Lung (tissue), 12 donors: ENCODE measurements around the gene OR4K2. TPM values are rescaled to one million over a fixed set of nuclear protein-coding genes. Genes with fewer than 3 reads are reported as not detected.

Experiments used
- ATAC-seq: fragments of 200-7000 bp; cut with Tn5 transposase; one replicate; pipeline ENCODE4 v1.9.1; 2020; ENCODE audit warnings: moderate number of reproducible peaks; ENCODE audit not compliant: insufficient read depth, low FRiP score
- DNase-seq, 3 donors: peaks; one replicate each; pipeline ENCODE4 v3.0.0-alpha.2; 2013 to 2017
- H3K27ac ChIP-seq, 2 donors: one replicate each; pipeline ENCODE4 v1.5.1; 2013; ENCODE audit warnings: mild to moderate bottlenecking in 2 of 2, moderate library complexity in 2 of 2, control low read depth in 1 of 2, inconsistent platforms in 1 of 2, low read depth in 1 of 2, low read length in 1 of 2
- H3K27me3 ChIP-seq, 3 donors: one replicate each; pipeline ENCODE4 v1.5.1; 2013; ENCODE audit warnings: low read length in 2 of 3; ENCODE audit not compliant: control insufficient read depth in 3 of 3, insufficient read depth in 3 of 3
- H3K36me3 ChIP-seq, 4 donors: one replicate each; pipeline ENCODE4 v1.5.1; 2013; ENCODE audit warnings: low read length in 4 of 4, mild to moderate bottlenecking in 1 of 4, moderate library complexity in 1 of 4; ENCODE audit not compliant: control insufficient read depth in 4 of 4, insufficient read depth in 4 of 4
- H3K4me1 ChIP-seq, 5 donors: one replicate each; pipeline ENCODE4 v1.5.1; 2013; ENCODE audit warnings: low read length in 5 of 5, mild to moderate bottlenecking in 2 of 5, moderate library complexity in 1 of 5; ENCODE audit not compliant: control insufficient read depth in 5 of 5, insufficient read depth in 5 of 5
- H3K4me3 ChIP-seq: one replicate; pipeline ENCODE4 v1.5.1; 2013; ENCODE audit warnings: mild to moderate bottlenecking, control low read depth, moderate library complexity
- H3K9ac ChIP-seq, 2 donors: one replicate each; pipeline ENCODE4 v1.5.1; 2013; ENCODE audit warnings: low read length in 2 of 2, control low read depth in 1 of 2; ENCODE audit not compliant: insufficient read depth in 1 of 2
- H3K9me3 ChIP-seq, 4 donors: one replicate each; pipeline ENCODE4 v1.5.1; 2013; ENCODE audit warnings: low read length in 3 of 4, mild to moderate bottlenecking in 1 of 4, moderate library complexity in 1 of 4; ENCODE audit not compliant: control insufficient read depth in 4 of 4, insufficient read depth in 3 of 4
- CTCF ChIP-seq: IDR thresholded peaks from 2 replicates; pipeline ENCODE4 v1.5.1; 2012; ENCODE audit warnings: mild to moderate bottlenecking; ENCODE audit errors: control extremely low read depth, extremely low read depth
- WGBS, 2 donors: extraction: QIAGEN DNeasy Blood & Tissue Kit; methylation state at CpG; one replicate each; pipeline ENCODE4 v1.1.7; 2013; 5-methylcytosine and 5-hydroxymethylcytosine counted together
- polyA plus RNA-seq, 2 donors: library from polyadenylated mRNA; stranded (reverse); fragments of 200-250 nt; gene quantifications; one replicate each; pipeline ENCODE4 v1.2.1, GENCODE V29; 2013
- total RNA-seq, 2 donors: library from RNA; depleted of rRNA in 1 of 2; stranded (reverse); fragments of >200 nt in 1 of 2; gene quantifications; one replicate each; pipeline ENCODE4 v1.2.1, GENCODE V29; 2014 to 2021
- donor health status: control.
- donor health status: control.
- donor health status: Bipolar disorder and iron deficiency.
- donor health status: healthy.
- donor health status: DM: yes; HTN: yes; CAD: no.

The OR4K2 gene
- total and polyA plus RNA-seq, 4 donors: not detected

- H3K9ac ChIP-seq: no peak overlapping the region
- no peaks in the 10 kb centered on the region for H3K4me1 ChIP-seq
- no peak for TF ChIP-seq CTCF
- DNase-seq (no peak), ATAC-seq (no peak)
- H3K9me3 ChIP-seq: peaks cover 0 to 2% (median 0%) of the 10 kb centered on the region in 4 donors
- no peak overlapping the region for H3K27ac ChIP-seq
- no peak overlapping the region for H3K4me3 ChIP-seq
- no peaks in the 10 kb centered on the region for H3K36me3 ChIP-seq
- no peaks in the 10 kb centered on the region for H3K27me3 ChIP-seq
- WGBS, 2 donors: 49 to 55% methylated on average over 4 of the region's 4 CpGs
These were observed 43.8 kb downstream of the OR4K2 start for GRCh38 chr14:19918553-19919264.

- Histone ChIP-seq H3K36me3 (no peaks in the 10 kb centered on the region), H3K27me3 (no peaks in the 10 kb centered on the region), H3K9me3 (peaks cover 0 to 2% (median 0%) of the 10 kb centered on the region in 4 donors), H3K4me3 (no peak within 1 kb of the TSS), H3K27ac (no peak within 1 kb of the TSS), H3K9ac (no peak within 1 kb of the TSS), H3K4me1 (no peaks in the 10 kb centered on the region)
- no peak for TF ChIP-seq CTCF
- no peak for DNase-seq
- no peak for ATAC-seq
These were observed 45.2 kb downstream of the OR4K2 start, which contains the start of gene OR4K5 for GRCh38 chr14:19920021-19920657. TSS of gene OR4K5 (plus strand) at chr14:19920607. CDS start at chr14:19920607, 0 bp downstream.

- Histone ChIP-seq H3K4me3 (no peak within 1 kb of the TSS), H3K36me3 (no peaks in the 10 kb centered on the region), H3K27ac (no peak within 1 kb of the TSS), H3K9ac (no peak within 1 kb of the TSS), H3K27me3 (no peaks in the 10 kb centered on the region), H3K4me1 (no peaks in the 10 kb centered on the region), H3K9me3 (no peaks in the 10 kb centered on the region)
- ATAC-seq (no peak), DNase-seq (no peak)
- TF ChIP-seq CTCF: no peak
- WGBS, 2 donors: 56 to 61% methylated on average over 3 of the region's 3 CpGs
These were observed 55.7 kb downstream of the OR4K2 start, which contains the start of gene OR4K1 for GRCh38 chr14:19930617-19931016. TSS of gene OR4K1 (plus strand) at chr14:19930917. CDS start at chr14:19935667, 4,750 bp downstream.

Other genes starting within 250 kb of the OR4K2 start
- gene OR11H2, start 161.3 kb upstream of the OR4K2 start, total RNA-seq: not detected
- gene OR11H2, start 161.3 kb upstream of the OR4K2 start, polyA plus RNA-seq: not detected
- gene OR4Q3, start 131.6 kb upstream of the OR4K2 start, total RNA-seq: not detected
- gene OR4Q3, start 131.6 kb upstream of the OR4K2 start, polyA plus RNA-seq: not detected
- not detected for gene OR4M1, start 101.6 kb upstream of the OR4K2 start, total RNA-seq
- not detected for gene OR4M1, start 101.6 kb upstream of the OR4K2 start, polyA plus RNA-seq
- gene OR4N2, start 71.4 kb upstream of the OR4K2 start, total RNA-seq: not detected
- under 1 TPM in 1 of 2 donors, not detected in 1; 0.02 TPM for gene OR4N2, start 71.4 kb upstream of the OR4K2 start, polyA plus RNA-seq
- not detected for gene OR4K5, start 45.5 kb downstream of the OR4K2 start, total RNA-seq
- not detected for gene OR4K5, start 45.5 kb downstream of the OR4K2 start, polyA plus RNA-seq
- gene OR4K1, start 55.8 kb downstream of the OR4K2 start, total RNA-seq: not detected
- not detected for gene OR4K1, start 55.8 kb downstream of the OR4K2 start, polyA plus RNA-seq
- not detected for gene OR4K15, start 100.4 kb downstream of the OR4K2 start, total RNA-seq
- gene OR4K15, start 100.4 kb downstream of the OR4K2 start, polyA plus RNA-seq: not detected
- not detected for gene OR4Q2, start 127.0 kb downstream of the OR4K2 start, total RNA-seq
- not detected for gene OR4Q2, start 127.0 kb downstream of the OR4K2 start, polyA plus RNA-seq
- not detected for gene OR4K14, start 144.2 kb downstream of the OR4K2 start, total RNA-seq
- not detected for gene OR4K14, start 144.2 kb downstream of the OR4K2 start, polyA plus RNA-seq
- under 1 TPM in 1 of 2 donors, not detected in 1; 0.06 TPM for gene OR4K13, start 160.9 kb downstream of the OR4K2 start, total RNA-seq
- gene OR4K13, start 160.9 kb downstream of the OR4K2 start, polyA plus RNA-seq: not detected
- gene OR4L1, start 184.9 kb downstream of the OR4K2 start, total RNA-seq: not detected
- not detected for gene OR4L1, start 184.9 kb downstream of the OR4K2 start, polyA plus RNA-seq
- not detected for gene OR4K17, start 235.6 kb downstream of the OR4K2 start, total RNA-seq
- not detected for gene OR4K17, start 235.6 kb downstream of the OR4K2 start, polyA plus RNA-seq